H9 (cell line): ENCODE data around the gene NKD2. TPM values are rescaled to one million over a fixed set of nuclear protein-coding genes. Genes with fewer than 3 reads are reported as not detected.

Source experiments
- DNase-seq: peaks from one replicate; pipeline ENCODE4 v3.0.0-alpha.2; 2017
- H2AFZ ChIP-seq: one replicate; pipeline ENCODE4 v1.6.1; 2013; ENCODE audit warnings: mild to moderate bottlenecking, low read length, control low read depth, moderate library complexity
- H2AK5ac ChIP-seq: 2 replicates; pipeline ENCODE4 v1.6.1; 2013; ENCODE audit warnings: low read length, control low read depth, mixed read lengths; ENCODE audit not compliant: insufficient read length
- H2BK120ac ChIP-seq: one replicate; pipeline ENCODE4 v1.6.1; 2013; ENCODE audit warnings: low read depth, mild to moderate bottlenecking, low read length, control low read depth, inconsistent platforms; ENCODE audit not compliant: poor library complexity, severe bottlenecking
- H2BK12ac ChIP-seq: 2 replicates; pipeline ENCODE4 v1.6.1; 2013; ENCODE audit warnings: low read length, control low read depth, mixed read lengths, low read depth; ENCODE audit not compliant: insufficient read length
- H2BK15ac ChIP-seq: 2 replicates; pipeline ENCODE4 v1.6.1; 2013; ENCODE audit warnings: low read depth, low read length, control low read depth
- H2BK20ac ChIP-seq: one replicate; pipeline ENCODE4 v1.6.1; 2013; ENCODE audit warnings: low read depth, mild to moderate bottlenecking, low read length, control low read depth, inconsistent platforms; ENCODE audit not compliant: poor library complexity, severe bottlenecking
- H2BK5ac ChIP-seq: 2 replicates; pipeline ENCODE4 v1.6.1; 2013; ENCODE audit warnings: low read length, control low read depth, mixed read lengths; ENCODE audit not compliant: insufficient read length
- H3K14ac ChIP-seq: 2 replicates; pipeline ENCODE4 v1.6.1; 2013; ENCODE audit warnings: low read length, control low read depth; ENCODE audit not compliant: insufficient read depth
- H3K18ac ChIP-seq: 2 replicates; pipeline ENCODE4 v1.6.1; 2013; ENCODE audit warnings: low read depth, mild to moderate bottlenecking, mixed read lengths, low read length, control low read depth; ENCODE audit not compliant: insufficient read length
- H3K23ac ChIP-seq: 2 replicates; pipeline ENCODE4 v1.6.1; 2013; ENCODE audit warnings: low read length, control low read depth, mixed read lengths, low read depth; ENCODE audit not compliant: insufficient read length
- H3K23me2 ChIP-seq: 2 replicates; pipeline ENCODE4 v1.6.1; 2013; ENCODE audit warnings: low read depth, mild to moderate bottlenecking, mixed read lengths, low read length, control low read depth; ENCODE audit not compliant: insufficient read length, poor library complexity, severe bottlenecking
- H3K27ac ChIP-seq: 2 replicates; pipeline ENCODE4 v1.5.1; 2013; ENCODE audit warnings: low read length, control low read depth, mixed read lengths, low read depth; ENCODE audit not compliant: insufficient read length
- H3K27me3 ChIP-seq: 2 replicates; pipeline ENCODE4 v1.6.1; 2013; ENCODE audit warnings: low read length, control low read depth, inconsistent platforms; ENCODE audit not compliant: insufficient read depth
- H3K4ac ChIP-seq: 2 replicates; pipeline ENCODE4 v1.6.1; 2013; ENCODE audit warnings: low read depth, mild to moderate bottlenecking, control low read depth, inconsistent platforms, low read length, moderate library complexity
- H3K4me1 ChIP-seq: 2 replicates; pipeline ENCODE4 v1.6.1; 2013; ENCODE audit warnings: low read length, control low read depth, inconsistent platforms; ENCODE audit not compliant: insufficient read depth
- H3K4me2 ChIP-seq: 2 replicates; pipeline ENCODE4 v1.6.1; 2013; ENCODE audit warnings: low read length, control low read depth, mixed read lengths; ENCODE audit not compliant: insufficient read length, insufficient read depth
- H3K56ac ChIP-seq: 2 replicates; pipeline ENCODE4 v1.6.1; 2013; ENCODE audit warnings: low read depth, mild to moderate bottlenecking, mixed read lengths, low read length, control low read depth; ENCODE audit not compliant: insufficient read length
- H3K79me1 ChIP-seq: 2 replicates; pipeline ENCODE4 v1.6.1; 2013; ENCODE audit warnings: low read depth, mild to moderate bottlenecking, moderate library complexity, low read length, control low read depth, inconsistent platforms; ENCODE audit not compliant: insufficient read depth, poor library complexity, severe bottlenecking
- H3K79me2 ChIP-seq: 2 replicates; pipeline ENCODE4 v1.6.1; 2013; ENCODE audit warnings: low read length, control low read depth, inconsistent platforms; ENCODE audit not compliant: insufficient read depth
- H3K9ac ChIP-seq: 2 replicates; pipeline ENCODE4 v1.6.1; 2013; ENCODE audit warnings: low read length, control low read depth, mixed read lengths; ENCODE audit not compliant: insufficient read length; ENCODE audit errors: extremely low read depth
- H3K9me3 ChIP-seq: one replicate; pipeline ENCODE4 v1.6.1; 2013; ENCODE audit warnings: low read depth, low read length, inconsistent platforms; ENCODE audit not compliant: control insufficient read depth
- H3T11ph ChIP-seq: one replicate; pipeline ENCODE4 v1.6.1; 2013; ENCODE audit warnings: mild to moderate bottlenecking, low read length, control low read depth, inconsistent platforms
- H4K20me1 ChIP-seq: one replicate; pipeline ENCODE4 v1.6.1; 2013; ENCODE audit not compliant: control insufficient read depth, insufficient read length, insufficient read depth
- H4K5ac ChIP-seq: 2 replicates; pipeline ENCODE4 v1.6.1; 2013; ENCODE audit warnings: low read depth, mild to moderate bottlenecking, mixed read lengths, low read length, control low read depth; ENCODE audit not compliant: insufficient read length
- H4K8ac ChIP-seq: replicated peaks from 2 replicates; pipeline ENCODE4 v1.6.1; 2013; ENCODE audit warnings: low read length, control low read depth, mixed read lengths, low read depth; ENCODE audit not compliant: insufficient read length
- H4K91ac ChIP-seq: 2 replicates; pipeline ENCODE4 v1.6.1; 2013; ENCODE audit warnings: low read depth, mild to moderate bottlenecking, moderate library complexity, mixed read lengths, low read length, control low read depth; ENCODE audit not compliant: insufficient read length
- H3K27ac Mint-ChIP-seq, 3 experiments: 2 replicates in 2 of 3; 3 replicates in 1 of 3; pipeline ENCODE4 v1.8.0; 2020 to 2021; ENCODE audit warnings: mixed read lengths in 3 of 3, mild to moderate bottlenecking in 1 of 3, moderate library complexity in 1 of 3
- H3K27me3 Mint-ChIP-seq: 2 replicates; pipeline ENCODE4 v1.8.0; 2021; ENCODE audit warnings: low read depth, mild to moderate bottlenecking, moderate library complexity, mixed read lengths
- H3K36me3 Mint-ChIP-seq, 3 experiments: 2 replicates in 2 of 3; 3 replicates in 1 of 3; pipeline ENCODE4 v1.8.0; 2020 to 2021; ENCODE audit warnings: low read depth in 3 of 3, mixed read lengths in 3 of 3; ENCODE audit not compliant: insufficient read depth in 1 of 3
- H3K4me1 Mint-ChIP-seq, 2 experiments: 2 replicates each; pipeline ENCODE4 v1.8.0; 2020; ENCODE audit warnings: mixed read lengths in 2 of 2
- H3K4me3 Mint-ChIP-seq, 2 experiments: 2 replicates in 1 of 2; 3 replicates in 1 of 2; pipeline ENCODE4 v1.8.0; 2020 to 2021; ENCODE audit warnings: mild to moderate bottlenecking in 2 of 2, mixed read lengths in 2 of 2, moderate library complexity in 1 of 2
- H3K9me3 Mint-ChIP-seq, 2 experiments: 2 replicates in 1 of 2; 3 replicates in 1 of 2; pipeline ENCODE4 v1.8.0; 2020; ENCODE audit warnings: mild to moderate bottlenecking in 2 of 2, mixed read lengths in 2 of 2, moderate library complexity in 1 of 2
- CTCF ChIP-seq: fragments of 200-600 bp; sonication (generic); conservative IDR thresholded peaks from 3 replicates; pipeline ENCODE4 v1.8.0; 2021; ENCODE audit warnings: antibody characterized with exemption, mild to moderate bottlenecking
- WGBS: extraction: QIAGEN DNeasy Blood & Tissue Kit; methylation state at CpG from one replicate; pipeline ENCODE4 v1.1.7; 2013; ENCODE audit warnings: missing lambda C conversion rate, low lambda C conversion rate, mixed read lengths; ENCODE audit not compliant: insufficient read length; ENCODE audit errors: extremely low coverage; 5-methylcytosine and 5-hydroxymethylcytosine counted together
- total RNA-seq: library from RNA; stranded (reverse); gene quantifications from 2 replicates; pipeline ENCODE4 v1.2.1, GENCODE V29; 2021

Gene NKD2
- total RNA-seq, 1 experiment from 2014 or later, result 7.3 TPM

- Mint-ChIP-seq H3K27ac (no peak overlapping the region), H3K36me3 (peaks cover 5 to 30% (median 6%) of the 10 kb centered on the region in 3 experiments; a peak in 6 of 7 replicates), H3K4me3 (no peak overlapping the region), H3K4me1 (peaks cover 0 to 3% of the 10 kb centered on the region in 2 experiments; a peak in 1 of 4 replicates), H3K27me3 (no peaks in the 10 kb centered on the region), H3K9me3 (no peaks in the 10 kb centered on the region)
- H3K18ac ChIP-seq, result no peak overlapping the region
- no peak overlapping the region for H4K5ac ChIP-seq
- no peak overlapping the region for H2AFZ ChIP-seq
- no peak overlapping the region for H4K91ac ChIP-seq
- no peak overlapping the region for H2BK20ac ChIP-seq
- H3K79me2 ChIP-seq, result no peaks in the 10 kb centered on the region
- no peak overlapping the region for H3T11ph ChIP-seq
- no peak overlapping the region for H3K14ac ChIP-seq
- no peak for TF ChIP-seq CTCF
- no peak overlapping the region for H2BK5ac ChIP-seq
- no CpG with 5 or more reads among the region's 16 CpGs for WGBS
- H3K56ac ChIP-seq, result no peak overlapping the region
- H3K9ac ChIP-seq, result no peak overlapping the region
- no peak for DNase-seq
- H3K4me2 ChIP-seq, result no peak overlapping the region
- H3K9me3 ChIP-seq, result no peaks in the 10 kb centered on the region
- no peaks in the 10 kb centered on the region for H3K79me1 ChIP-seq
- no peak overlapping the region for H3K4ac ChIP-seq
- no peaks in the 10 kb centered on the region for H3K23me2 ChIP-seq
- H2AK5ac ChIP-seq, result no peak overlapping the region
- no peak overlapping the region for H2BK15ac ChIP-seq
- H4K20me1 ChIP-seq, result no peaks in the 10 kb centered on the region
- no peaks in the 10 kb centered on the region for H3K4me1 ChIP-seq
- no peaks in the 10 kb centered on the region for H3K27me3 ChIP-seq
- no peak overlapping the region for H4K8ac ChIP-seq
- H3K23ac ChIP-seq, result no peak overlapping the region
- no peak overlapping the region for H2BK12ac ChIP-seq
- no peak overlapping the region for H3K27ac ChIP-seq
- H2BK120ac ChIP-seq, result no peak overlapping the region
Measured at GRCh38 chr5:1065891-1066650, 57.5 kb downstream of the NKD2 start.
